ENCODE measurements around the gene CALHM2. TPM values are rescaled to one million over a fixed set of nuclear protein-coding genes. Genes with fewer than 3 reads are reported as not detected.

Gene CALHM2
- total and polyA plus RNA-seq, 4 donors, result 1.6 to 5.0 (median 3.2) TPM

DNA sequence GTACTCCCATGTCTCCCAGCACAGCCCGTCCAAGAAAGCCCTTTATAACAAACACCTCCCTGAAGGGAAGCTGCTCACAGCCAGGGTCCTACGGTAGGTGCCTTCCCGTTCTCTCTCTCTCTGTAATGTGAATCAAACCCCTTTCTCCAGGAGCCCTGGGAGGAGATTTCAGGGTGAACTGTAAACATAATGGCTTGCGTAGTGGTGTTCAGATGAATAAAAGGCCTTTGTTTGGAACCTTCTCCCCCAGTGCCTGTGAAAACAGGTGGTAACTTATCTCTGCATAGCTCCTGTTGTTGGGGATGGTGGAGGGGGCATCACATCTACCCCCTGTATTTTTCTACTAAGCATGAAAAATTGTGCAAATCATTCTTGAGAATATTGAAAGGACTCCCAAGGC is 12.4 kb downstream of the CALHM2 start (continued):
- TF ChIP-seq, protein P1, sequence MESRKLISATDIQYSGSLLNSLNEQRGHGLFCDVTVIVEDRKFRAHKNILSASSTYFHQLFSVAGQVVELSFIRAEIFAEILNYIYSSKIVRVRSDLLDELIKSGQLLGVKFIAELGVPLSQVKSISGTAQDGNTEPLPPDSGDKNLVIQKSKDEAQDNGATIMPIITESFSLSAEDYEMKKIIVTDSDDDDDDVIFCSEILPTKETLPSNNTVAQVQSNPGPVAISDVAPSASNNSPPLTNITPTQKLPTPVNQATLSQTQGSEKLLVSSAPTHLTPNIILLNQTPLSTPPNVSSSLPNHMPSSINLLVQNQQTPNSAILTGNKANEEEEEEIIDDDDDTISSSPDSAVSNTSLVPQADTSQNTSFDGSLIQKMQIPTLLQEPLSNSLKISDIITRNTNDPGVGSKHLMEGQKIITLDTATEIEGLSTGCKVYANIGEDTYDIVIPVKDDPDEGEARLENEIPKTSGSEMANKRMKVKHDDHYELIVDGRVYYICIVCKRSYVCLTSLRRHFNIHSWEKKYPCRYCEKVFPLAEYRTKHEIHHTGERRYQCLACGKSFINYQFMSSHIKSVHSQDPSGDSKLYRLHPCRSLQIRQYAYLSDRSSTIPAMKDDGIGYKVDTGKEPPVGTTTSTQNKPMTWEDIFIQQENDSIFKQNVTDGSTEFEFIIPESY (IDR thresholded peaks at IDR 0.05), result no peak
- TF ChIP-seq YY1 (IDR thresholded peaks at IDR 0.05) (no peak), SP1 (IDR thresholded peaks at IDR 0.05) (no peak), NR2F2 (IDR thresholded peaks at IDR 0.05) (no peak), FOXA1 (IDR thresholded peaks at IDR 0.05) (no peak), HNF4A (conservative IDR thresholded peaks at IDR 0.05) (no peak), GABPA (IDR thresholded peaks at IDR 0.05 in 1 of 2, conservative IDR thresholded peaks at IDR 0.05 in 1 of 2) (no peak), RAD21 (IDR thresholded peaks at IDR 0.05) (no peak), FOXA2 (IDR thresholded peaks at IDR 0.05) (no peak), TAF1 (conservative IDR thresholded peaks at IDR 0.05) (no peak), JUND (IDR thresholded peaks at IDR 0.05) (no peak)

DNA sequence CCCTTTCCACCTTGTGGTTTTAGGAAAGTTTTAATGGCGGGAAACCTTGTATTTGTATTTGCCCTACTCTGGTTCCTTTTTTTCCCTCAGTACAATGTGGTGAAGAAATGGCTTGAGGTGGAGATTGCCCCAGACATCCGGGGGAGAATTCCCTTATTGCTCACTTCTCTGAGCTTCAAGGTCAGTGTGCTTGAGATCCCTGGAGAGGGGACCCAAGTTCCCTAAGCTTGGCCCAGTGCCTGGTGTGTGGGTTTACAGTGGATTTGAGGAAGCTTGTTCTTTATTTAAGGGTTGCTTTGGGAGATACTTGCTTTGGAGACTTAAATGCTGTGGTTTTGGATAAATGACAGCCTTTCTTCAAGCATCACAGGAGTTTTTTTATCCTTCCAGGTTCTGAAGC is 18.3 kb downstream of the CALHM2 start:
- no peak for DNase-seq (ENCODE audit: low spot score)

More for the DNA sequence above, 18.3 kb downstream of the CALHM2 start:
- Histone ChIP-seq H3K4me1 (ENCODE audit: control insufficient read depth in 4 of 4, insufficient read depth in 4 of 4, low read length in 3 of 4) (peaks cover 0 to 4% (median 0%) of the 10 kb centered on the region in 4 donors), H3K4me3 (ENCODE audit: low read depth in 1 of 3, low read length in 3 of 3) (no peak overlapping the region), H3K36me3 (ENCODE audit: control insufficient read depth in 4 of 4, insufficient read depth in 3 of 4, low read depth in 1 of 4, low read length in 3 of 4) (peaks cover 6 to 62% (median 35%) of the 10 kb centered on the region in 4 donors), H3K9me3 (ENCODE audit: control insufficient read depth in 4 of 4, low read length in 3 of 4) (no peaks in the 10 kb centered on the region), H3K27me3 (ENCODE audit: control insufficient read depth in 4 of 4, insufficient read depth in 4 of 4, low read length in 3 of 4) (no peaks in the 10 kb centered on the region), H3K27ac (ENCODE audit: low read depth in 1 of 2, low read length in 2 of 2) (no peak overlapping the region), H3K9ac (ENCODE audit: low read depth in 1 of 2, low read length in 2 of 2) (no peak overlapping the region)
- 78% methylated on average over 2 of the region's 2 CpGs for WGBS
- TF ChIP-seq TAF1 (conservative IDR thresholded peaks at IDR 0.05) (no peak), EGR1 (IDR thresholded peaks at IDR 0.05; ENCODE audit: low read depth in 2 of 2) (no peak), YY1 (IDR thresholded peaks at IDR 0.05) (no peak), FOXA1 (IDR thresholded peaks at IDR 0.05) (no peak), HNF4A (conservative IDR thresholded peaks at IDR 0.05) (no peak), SP1 (IDR thresholded peaks at IDR 0.05) (no peak), JUND (IDR thresholded peaks at IDR 0.05) (no peak), RAD21 (IDR thresholded peaks at IDR 0.05) (no peak), RXRA (IDR thresholded peaks at IDR 0.05) (no peak), GABPA (IDR thresholded peaks at IDR 0.05 in 1 of 2, conservative IDR thresholded peaks at IDR 0.05 in 1 of 2) (no peak), NR2F2 (IDR thresholded peaks at IDR 0.05) (no peak), HNF4G (IDR thresholded peaks at IDR 0.05) (no peak), FOXA2 (IDR thresholded peaks at IDR 0.05) (no peak)
- TF ChIP-seq, protein P2, sequence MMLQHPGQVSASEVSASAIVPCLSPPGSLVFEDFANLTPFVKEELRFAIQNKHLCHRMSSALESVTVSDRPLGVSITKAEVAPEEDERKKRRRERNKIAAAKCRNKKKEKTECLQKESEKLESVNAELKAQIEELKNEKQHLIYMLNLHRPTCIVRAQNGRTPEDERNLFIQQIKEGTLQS (IDR thresholded peaks at IDR 0.05), result no peak
- TF ChIP-seq, protein P3, sequence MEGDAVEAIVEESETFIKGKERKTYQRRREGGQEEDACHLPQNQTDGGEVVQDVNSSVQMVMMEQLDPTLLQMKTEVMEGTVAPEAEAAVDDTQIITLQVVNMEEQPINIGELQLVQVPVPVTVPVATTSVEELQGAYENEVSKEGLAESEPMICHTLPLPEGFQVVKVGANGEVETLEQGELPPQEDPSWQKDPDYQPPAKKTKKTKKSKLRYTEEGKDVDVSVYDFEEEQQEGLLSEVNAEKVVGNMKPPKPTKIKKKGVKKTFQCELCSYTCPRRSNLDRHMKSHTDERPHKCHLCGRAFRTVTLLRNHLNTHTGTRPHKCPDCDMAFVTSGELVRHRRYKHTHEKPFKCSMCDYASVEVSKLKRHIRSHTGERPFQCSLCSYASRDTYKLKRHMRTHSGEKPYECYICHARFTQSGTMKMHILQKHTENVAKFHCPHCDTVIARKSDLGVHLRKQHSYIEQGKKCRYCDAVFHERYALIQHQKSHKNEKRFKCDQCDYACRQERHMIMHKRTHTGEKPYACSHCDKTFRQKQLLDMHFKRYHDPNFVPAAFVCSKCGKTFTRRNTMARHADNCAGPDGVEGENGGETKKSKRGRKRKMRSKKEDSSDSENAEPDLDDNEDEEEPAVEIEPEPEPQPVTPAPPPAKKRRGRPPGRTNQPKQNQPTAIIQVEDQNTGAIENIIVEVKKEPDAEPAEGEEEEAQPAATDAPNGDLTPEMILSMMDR (IDR thresholded peaks at IDR 0.05; ENCODE audit: low read depth, low read length, missing input control), result no peak
- TF ChIP-seq, protein P4, sequence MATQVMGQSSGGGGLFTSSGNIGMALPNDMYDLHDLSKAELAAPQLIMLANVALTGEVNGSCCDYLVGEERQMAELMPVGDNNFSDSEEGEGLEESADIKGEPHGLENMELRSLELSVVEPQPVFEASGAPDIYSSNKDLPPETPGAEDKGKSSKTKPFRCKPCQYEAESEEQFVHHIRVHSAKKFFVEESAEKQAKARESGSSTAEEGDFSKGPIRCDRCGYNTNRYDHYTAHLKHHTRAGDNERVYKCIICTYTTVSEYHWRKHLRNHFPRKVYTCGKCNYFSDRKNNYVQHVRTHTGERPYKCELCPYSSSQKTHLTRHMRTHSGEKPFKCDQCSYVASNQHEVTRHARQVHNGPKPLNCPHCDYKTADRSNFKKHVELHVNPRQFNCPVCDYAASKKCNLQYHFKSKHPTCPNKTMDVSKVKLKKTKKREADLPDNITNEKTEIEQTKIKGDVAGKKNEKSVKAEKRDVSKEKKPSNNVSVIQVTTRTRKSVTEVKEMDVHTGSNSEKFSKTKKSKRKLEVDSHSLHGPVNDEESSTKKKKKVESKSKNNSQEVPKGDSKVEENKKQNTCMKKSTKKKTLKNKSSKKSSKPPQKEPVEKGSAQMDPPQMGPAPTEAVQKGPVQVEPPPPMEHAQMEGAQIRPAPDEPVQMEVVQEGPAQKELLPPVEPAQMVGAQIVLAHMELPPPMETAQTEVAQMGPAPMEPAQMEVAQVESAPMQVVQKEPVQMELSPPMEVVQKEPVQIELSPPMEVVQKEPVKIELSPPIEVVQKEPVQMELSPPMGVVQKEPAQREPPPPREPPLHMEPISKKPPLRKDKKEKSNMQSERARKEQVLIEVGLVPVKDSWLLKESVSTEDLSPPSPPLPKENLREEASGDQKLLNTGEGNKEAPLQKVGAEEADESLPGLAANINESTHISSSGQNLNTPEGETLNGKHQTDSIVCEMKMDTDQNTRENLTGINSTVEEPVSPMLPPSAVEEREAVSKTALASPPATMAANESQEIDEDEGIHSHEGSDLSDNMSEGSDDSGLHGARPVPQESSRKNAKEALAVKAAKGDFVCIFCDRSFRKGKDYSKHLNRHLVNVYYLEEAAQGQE (IDR thresholded peaks at IDR 0.05), result no peak
- TF ChIP-seq, protein P1 (IDR thresholded peaks at IDR 0.05), result no peak
- TF ChIP-seq, protein P5, sequence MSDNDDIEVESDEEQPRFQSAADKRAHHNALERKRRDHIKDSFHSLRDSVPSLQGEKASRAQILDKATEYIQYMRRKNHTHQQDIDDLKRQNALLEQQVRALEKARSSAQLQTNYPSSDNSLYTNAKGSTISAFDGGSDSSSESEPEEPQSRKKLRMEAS (IDR thresholded peaks at IDR 0.05), result no peak
